GM21737 (cell line): ENCODE results near the gene PISD.

Source experiments
- ATAC-seq: cut with Tn5 transposase; IDR thresholded peaks from one replicate; pipeline ENCODE4 v1.9.1; 2021; ENCODE audit warnings: mild to moderate bottlenecking, moderate library complexity; ENCODE audit not compliant: unreplicated experiment

Gene PISD

DNA sequence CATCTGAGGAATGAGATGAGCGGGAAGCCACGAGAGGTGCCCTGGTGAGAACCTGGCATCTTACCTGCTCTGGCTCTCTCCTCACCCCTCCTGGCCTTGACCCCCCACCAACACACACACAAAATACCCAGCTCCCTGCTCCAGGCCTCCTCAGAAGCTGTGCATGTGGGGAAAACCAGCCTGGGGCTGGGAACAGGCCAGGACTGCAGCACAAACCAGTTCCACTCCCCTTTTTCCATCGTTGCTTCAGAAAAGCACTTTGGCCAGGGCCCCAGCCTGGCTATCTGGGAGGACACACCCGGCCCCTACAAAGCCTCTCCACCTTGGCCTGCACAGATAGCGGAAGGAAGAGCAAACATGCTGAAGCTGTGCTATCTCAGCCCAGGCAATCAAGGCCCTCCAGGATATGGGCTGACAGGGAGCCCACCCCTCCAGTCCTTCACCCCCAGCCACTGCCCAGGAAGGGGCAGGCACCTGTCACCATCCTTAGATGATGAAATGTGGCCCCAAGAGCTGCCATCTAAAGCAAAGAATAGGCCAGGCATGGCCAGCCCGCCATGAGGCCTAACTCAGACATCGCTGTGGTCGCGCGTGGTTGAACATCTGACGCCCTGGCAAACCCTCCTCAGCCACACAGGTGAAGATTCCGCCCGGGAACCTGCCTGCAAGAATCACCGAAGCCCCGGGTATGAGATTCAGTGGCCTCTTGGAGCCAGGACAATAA, 35.4 kb downstream of the PISD start:
- no peak for ATAC-seq

DNA sequence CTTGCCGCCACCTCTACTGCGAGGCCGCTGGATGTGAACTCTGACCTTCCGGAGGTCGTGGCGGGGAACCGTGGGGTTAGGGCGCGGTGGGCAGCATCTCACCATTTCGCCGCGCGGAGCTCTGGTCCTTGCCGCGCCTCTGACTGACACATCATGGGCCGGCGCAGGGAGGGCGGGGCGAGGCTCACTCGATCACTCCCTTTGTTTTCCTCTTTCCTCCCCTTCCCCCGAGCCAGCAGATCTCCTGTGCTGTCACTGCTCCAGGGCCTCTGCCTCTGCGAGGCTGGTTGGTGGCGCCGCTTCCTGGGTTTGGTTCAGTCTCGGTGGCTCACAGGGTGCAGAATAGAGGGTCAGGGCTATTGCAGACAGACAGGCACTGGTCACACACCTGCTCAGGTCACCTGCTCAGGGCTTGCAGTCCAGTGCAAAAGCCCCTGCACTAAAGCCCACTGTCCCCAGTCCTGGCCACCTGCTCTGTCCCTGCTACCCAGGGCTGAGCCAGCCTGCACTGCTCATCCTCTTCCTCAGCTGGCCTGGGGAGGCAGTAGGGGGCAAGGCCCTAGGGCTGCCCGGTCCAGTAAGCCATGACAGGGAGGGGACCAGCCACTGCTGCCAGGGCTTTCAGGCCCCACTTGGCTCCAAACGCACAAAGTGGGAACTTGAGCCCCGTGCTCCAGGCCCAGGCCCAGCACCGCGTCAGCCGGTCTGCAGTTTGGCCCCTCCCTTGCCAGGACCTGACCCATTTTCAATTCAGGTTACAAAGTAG, 36.2 kb downstream of the PISD start:
- ATAC-seq: no peak

DNA sequence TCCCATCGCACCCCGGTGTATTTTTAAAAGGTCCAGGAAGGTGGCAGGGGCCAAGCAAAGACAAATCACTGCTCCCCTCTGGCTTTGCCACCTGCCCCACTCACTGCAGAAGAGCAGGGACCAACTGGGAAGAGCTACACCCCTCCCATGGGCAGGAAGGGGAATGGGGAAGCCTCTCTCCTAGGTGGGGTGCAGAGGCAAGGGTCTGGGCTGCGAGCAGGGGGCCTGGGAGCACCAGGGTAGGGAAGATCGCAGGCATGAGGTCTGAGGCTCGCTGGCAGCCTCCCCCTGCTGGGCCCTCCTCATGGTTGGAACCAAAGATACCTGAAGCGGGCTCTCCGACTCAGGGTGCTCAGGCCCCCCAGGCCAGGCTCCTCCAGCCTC, 36.8 kb downstream of the PISD start:
- ATAC-seq: no peak

DNA sequence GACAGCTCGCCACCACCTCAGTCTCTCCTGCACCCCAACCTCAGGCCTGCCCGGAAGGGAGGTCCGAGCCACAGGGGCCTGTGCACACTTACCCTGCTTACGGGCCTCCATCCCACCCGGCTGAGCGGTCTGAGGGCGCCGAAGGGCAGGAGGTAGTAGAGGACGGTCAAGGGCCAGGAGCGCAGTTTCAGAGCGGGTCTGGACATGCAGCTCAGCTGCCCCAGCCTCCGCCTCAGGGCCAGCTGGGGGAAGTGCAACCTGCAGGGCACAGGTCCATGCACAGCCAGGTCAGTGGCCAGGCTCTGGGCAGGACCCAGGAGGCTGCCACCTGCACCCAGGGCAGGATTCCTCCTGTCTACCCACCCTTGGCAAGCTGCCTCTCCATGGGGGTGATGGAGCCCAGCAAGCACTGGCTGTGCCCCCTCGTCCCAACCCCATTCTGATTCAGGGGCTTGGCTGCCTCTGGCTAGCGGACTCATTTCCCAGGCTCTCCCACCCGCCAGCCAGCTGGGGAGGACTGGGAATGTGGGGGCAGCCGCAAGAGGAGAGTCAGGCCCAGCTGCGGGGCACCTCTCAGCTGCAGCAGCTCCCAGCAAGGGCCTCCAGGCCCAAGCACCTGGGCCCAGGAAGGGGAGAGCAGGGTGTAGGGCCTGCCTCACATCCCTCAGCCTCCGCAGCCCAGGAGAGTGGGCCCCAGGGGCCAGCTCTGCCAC, 38.3 kb downstream of the PISD start:
- no peak for ATAC-seq

DNA sequence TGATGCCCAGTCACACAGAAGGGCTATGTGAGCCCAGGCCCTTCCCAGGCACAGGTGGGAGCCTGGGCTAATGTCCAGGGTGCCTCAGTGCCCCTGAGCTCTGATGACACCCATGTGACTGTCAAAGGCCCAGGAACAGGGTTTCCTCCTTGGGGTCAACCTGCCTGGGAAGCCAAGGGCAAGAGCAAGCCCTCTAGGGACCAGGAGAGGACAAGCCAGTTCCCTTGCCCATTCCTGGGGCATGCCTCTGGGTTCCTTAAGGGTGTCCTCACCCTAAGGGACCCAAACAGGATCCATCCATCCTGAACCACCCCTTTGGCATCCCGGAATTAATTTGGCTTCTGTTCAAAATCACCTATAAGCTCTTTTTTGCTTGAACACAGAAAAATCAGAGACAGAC, 39.0 kb downstream of the PISD start:
- no peak for ATAC-seq

DNA sequence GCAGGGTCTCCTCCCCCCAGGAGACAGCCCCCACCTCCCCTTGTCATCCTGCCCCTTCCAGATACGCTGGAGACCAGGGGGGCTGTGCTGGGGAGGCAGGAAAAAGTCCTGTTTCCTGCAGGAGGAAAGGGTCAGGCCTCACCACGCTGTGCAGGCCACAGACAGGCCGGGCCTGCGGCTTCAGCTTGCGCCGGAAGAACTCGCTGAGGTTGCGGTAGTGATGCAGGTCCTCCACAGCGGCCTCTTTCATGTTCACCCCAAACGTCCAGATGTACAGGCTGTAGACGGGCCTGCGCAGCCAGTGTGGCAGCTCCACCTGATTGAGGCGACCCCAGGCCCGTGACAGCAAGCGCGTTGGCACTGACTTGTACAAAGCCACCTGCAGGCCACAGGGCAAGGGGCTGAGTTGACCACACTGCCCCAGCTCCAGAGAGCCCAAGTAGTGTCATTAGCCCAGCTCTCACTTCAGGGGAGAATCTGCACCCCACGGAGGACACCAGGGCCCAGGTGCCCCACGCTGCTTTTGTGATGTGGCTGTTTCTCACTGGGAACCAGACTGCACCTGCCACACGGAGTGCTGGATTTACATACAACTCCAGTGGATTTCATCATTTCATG, 40.4 kb downstream of the PISD start:
- ATAC-seq: no peak

DNA sequence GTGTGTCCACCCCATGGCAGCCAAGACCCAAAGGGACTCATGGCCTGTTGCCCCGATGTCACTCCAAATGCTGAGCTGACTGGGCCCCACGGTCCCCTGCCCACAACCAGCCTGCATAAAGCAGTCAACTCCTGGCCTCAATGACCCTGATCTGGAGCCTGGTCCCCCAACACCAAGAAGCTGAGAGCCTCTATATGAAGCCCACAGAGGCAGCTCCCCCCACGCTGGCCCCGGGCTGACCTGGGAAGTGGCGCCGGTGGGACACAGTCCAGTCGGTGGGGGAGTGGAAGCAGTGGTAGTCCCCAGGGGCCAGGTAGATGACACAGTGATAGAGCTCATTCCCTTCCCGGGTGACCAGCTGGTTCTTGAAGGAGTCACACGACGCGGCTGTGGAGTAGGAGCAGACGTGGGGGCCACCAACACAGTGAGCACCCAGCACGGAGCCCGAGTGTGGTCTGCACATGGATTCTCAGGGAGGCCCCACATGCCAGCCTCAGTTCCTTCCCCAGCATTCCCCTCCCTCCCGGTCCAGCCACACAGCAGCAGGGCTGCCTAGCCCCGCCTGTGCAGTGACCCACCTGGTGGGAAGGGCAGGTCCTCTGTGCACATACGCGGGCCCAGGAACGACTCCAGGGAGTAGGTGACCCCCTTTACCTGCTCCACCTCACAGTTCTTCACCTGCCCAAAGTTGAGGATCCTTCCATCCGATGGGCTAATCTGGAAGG, 41.1 kb downstream of the PISD start:
- ATAC-seq: no peak

DNA sequence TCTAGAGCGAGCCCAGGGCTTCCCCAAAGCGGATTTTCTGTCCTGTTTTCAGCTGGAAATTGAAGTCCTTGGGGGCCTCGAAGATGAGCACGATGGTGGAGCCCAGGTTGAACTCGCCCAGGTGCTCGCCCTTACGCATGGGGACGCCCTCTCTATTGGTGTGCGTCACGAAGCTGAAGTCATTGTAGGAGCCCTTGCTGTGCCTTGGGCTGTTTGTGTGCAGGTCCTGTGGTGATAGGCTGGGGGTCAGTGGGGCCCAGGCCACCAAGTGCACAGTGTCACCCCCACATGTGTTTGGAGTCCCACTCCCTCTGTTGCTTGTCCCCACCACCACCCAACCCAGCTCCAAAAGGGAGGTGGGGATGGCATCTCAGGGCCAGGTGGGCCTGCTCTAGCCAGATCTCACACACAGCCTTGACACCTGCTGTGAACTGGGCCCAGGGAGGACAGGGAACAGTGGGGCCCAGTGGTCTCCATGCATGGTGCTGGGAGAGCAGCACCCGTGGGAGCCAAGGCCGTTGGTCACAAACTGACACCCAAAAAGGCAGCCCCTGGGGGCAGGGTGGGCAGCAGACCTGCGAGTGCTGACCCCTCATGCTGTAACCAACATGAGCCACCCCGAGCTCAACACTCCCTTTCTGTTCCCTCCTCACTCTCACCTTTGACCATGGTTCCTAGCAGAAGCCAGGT, 42.3 kb downstream of the PISD start:
- ATAC-seq: no peak

DNA sequence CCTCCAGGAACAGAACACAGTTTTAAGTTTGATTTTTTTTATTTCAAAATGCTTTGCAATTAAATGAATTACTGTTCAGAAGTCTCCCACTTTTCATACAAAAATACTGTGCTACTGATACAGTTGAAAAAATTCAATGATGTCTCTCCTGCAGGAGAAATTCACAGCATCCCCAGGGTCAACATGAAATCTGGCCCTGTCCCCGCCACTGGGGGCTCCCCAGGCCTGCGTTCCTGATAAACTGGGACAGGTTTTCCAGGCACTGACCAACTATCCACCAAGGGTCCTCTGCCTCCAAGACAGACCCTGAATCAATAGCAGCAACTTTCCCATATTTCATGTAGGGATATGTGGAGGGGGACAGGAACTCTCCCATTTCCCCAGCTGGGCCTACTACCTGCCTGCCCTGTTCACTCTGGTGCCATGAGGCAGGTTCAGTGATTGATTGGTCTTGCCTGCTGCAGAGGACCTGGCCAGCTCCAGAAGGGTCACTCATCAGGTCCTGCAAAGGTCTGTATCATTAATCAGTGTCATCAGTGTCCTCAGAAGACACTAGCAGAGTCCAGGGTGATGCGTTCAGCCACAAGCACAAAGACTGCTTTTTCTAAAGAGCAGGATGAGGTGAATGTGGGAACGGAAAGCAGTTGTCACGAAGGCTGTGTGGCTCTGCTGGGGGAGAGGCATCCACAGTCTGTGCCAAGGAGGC, 43.4 kb downstream of the PISD start:
- no peak for ATAC-seq

DNA sequence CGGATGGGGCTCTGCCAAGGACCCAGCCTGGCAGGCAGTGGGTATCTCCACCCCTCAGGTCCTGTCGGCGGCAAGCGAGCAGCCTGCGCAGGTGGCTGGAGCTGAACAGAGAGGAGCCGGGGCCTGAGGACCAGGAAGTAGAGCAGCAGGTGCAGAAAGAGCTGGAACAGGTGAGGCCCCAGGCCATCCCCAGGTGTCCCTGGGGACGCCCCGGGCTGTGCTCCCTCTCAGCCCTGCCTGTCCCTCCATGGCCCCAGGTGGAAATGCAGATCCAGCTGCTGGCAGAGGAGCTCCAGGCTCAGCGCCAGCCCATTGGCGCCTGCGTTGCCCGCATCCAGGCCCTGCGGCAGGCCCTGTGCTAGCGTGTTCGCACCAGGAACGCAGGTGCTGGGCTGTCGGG, 44.0 kb downstream of the PISD start:
- no peak for ATAC-seq

DNA sequence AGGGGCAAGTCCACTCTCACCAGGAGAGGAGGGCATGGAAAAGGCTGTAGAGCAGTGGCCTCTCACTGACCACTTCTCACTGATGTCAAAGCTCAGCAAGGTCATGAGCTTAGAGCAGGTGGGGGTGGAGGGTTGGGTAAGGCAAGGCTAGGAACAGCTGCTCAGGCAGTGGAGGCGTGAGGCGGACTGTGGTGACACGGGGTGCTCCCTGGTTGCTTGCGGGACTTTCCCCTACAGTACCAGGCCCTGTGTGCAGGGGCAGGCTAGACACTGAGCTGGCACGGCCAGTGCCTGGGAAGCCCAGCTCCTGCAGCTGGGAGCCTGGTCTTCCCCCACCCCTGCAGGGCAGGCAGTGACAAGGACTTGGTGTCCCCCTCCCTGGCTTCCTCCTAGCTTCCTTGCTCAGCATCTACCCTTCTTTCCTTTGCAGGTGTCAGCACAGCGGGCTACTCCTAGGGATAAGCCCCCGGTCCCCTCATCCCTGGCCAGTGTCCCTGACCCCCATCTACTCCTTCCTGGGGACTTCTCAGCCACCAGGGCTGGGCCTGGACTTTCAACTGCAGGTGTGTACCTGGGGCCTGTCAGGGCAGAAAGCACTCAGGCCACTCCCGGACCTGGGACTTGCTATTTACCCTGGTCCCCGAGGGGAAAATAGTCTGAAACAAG, 45.6 kb downstream of the PISD start:
- no peak for ATAC-seq

DNA sequence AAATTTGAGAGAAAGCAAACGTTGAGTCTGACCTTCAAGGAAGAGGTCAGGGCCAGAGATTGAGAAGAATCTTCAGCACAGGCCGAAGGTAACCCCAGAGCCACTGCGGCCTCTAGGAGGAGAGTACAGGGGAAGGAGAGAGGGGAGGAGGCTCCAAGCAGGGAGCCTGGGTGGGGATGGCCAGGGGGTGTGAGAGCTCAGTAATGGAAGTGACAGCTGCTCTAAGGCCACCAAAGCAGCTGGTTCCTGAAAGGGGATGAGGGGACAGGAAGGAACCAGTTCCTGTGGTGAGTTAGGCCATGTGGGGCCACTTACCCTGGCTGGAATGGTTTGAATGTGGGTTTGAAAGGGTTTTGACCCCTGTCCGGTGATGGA, 46.1 kb downstream of the PISD start:
- no peak for ATAC-seq

DNA sequence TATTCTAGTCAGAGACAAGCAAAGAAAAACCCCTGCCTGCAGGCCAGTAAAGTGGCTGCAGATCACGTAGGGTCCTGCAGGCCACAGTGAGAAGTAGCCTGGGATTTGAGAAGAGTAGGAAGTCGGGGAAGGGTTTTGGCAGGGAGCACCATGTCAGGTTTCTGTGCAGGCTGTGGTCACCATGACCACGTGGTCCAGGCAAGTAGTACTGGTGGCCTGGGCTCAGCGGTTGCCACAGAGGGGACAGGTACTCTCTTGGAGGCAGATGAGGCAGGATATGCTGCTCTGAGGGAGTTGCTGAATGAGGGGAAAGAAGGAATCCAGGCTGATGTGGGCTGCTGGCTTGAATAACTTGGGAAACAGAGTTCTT, 46.5 kb downstream of the PISD start:
- ATAC-seq: no peak

DNA sequence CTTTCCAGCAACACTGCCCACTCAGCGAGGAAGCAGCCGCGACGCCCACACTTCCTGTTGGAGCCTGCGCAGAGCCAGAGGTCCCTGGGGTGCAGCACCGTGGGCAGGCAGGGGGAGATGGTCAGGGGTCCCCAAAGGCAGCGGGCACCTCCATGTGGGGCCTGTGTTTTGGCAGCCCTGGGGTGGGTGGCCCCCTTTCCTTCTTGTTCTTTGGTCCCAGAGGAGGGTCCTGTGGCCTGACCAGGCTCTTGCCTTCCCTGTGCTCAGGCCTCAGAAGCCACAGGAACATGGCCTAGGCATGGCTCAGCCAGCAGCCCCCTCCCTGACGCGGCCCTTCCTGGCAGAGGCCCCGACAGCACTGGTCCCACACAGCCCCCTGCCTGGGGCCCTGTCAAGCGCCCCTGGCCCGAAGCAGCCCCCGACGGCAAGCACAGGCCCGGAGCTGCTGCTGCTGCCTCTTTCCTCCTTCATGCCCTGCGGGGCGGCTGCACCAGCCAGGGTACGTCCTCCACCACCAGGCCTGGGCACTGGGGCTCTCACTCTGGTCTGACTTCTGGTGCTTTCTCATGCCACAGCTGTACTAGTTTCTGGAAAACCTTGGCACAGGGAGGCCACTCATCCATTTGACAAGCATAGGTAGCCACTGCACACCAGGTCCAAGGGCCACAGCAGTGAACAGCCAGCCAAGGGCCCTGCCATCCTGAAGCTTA, 47.1 kb downstream of the PISD start:
- no peak for ATAC-seq

DNA sequence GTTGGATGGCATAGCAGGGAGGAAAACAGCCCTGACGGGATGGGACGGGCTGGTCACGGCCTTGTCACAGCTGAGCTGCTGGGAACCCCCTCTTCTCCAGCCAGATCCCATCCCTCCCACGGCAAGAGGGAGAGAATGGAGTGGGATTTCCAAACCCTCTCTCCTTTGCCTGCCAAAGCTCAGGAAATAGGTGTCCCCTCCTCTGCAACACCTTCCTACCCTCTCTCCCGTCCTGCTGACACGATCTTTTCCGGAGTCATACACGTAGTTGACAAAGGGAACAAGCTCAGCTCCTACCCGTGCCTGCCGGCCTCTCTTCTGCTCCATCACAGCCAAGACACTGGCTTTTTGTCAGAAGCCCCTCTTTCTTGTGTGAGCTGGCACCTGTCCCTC, 48.1 kb downstream of the PISD start:
- ATAC-seq: no peak

DNA sequence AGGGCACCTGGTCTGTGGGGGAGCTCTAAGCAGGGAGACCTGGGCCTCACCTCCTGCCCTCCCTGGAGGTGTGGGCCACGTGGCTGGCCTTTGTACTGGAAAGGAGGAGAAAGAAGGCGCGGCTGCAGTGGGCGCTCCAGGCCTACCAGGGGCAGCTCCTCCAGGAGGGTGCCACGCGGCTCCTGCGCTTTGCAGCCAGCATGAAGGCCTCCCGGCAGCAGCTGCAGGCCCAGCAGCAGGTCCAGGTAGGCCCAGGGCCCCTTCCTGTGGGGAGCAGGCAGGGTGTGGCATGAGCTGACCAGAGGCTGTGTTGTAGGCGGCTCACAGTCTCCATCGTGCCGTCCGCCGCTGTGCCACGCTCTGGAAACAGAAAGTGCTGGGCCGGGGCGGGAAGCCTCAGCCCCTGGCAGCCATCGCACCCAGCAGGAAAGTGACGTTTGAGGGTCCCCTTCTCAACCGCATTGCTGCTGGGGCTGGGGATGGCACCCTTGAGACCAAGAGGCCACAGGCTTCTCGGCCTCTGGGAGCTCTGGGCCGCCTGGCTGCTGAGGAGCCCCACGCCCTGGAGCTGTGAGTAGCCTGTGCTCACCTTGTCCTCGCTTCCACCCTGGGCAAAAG, 48.6 kb downstream of the PISD start:
- ATAC-seq: no peak

DNA sequence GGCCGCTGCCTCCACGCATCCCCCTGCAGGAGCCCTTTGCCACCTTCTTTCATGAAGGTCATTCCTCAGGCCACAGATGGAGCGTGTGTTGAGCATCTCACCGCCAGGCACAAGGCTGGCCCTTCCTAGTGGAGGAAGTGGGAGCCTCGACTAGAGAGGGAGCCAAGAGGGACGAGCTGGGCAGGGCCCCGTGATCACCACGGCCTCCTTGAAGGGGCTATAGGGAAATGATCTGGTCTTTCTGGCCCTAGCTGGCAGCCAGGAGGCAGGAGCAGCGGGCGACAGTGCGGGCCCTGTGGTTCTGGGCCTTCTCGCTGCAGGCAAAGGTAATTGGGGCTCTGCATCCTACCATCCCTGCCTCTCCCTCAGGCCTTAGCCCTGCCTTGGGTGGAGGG, 49.1 kb downstream of the PISD start:
- no peak for ATAC-seq

DNA sequence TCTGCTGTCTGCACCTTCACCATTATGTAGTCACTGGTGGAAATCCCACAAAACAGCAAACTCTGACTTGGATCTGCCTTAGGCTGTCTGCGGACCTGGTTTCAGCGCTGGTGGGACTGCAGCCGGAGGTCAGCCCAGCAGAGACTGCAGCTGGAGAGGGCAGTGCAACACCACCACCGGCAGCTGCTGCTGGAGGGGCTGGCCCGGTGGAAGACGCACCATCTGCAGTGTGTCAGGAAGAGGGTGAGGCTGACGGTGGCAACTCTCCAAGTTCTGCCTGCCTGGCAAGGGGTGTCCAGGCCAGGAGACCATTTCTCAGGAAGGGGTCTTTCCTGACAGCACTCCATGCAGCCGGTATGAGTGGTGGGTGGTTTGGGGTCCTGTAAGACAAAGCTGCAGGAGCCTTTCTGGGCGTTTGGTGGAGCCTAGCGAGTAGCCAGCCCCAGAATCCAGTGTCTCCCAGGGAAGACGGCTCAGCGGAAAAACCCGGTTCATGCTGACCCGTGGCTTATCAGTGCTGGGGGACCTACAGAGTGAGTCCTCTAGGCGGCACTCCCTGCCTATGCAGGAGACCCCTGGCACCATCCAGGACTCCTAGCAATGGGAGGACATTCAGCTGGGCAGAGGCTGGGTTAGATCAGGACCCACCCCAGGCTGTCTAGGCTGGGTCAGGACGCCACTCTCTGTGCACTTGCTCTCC, 50.8 kb downstream of the PISD start:
- ATAC-seq: no peak
